Heart left ventricle (tissue), 16 donors: ENCODE measurements around the gene ZNF98. TPM values are rescaled to one million over a fixed set of nuclear protein-coding genes. Genes with fewer than 3 reads are reported as not detected.

Experiments
- ATAC-seq, 4 donors: fragments of 200-7000 bp; cut with Tn5 transposase; one replicate each; pipeline ENCODE4 v1.9.1; 2020 to 2022; ENCODE audit warnings: moderate library complexity in 4 of 4, mild to moderate bottlenecking in 3 of 4, moderate number of reproducible peaks in 1 of 4
- DNase-seq, 5 donors: peaks; one replicate each; pipeline ENCODE4 v3.0.0-alpha.2; 2020
- H3K27ac ChIP-seq, 12 donors: fragments of 200-600 bp; sonication (generic) in 4 of 12; one replicate each; pipeline versions ENCODE4 v1.5.0 to v1.8.0; 2016 to 2022; ENCODE audit warnings: mild to moderate bottlenecking in 2 of 12
- H3K27me3 ChIP-seq, 9 donors: fragments of 200-600 bp; sonication (generic) in 2 of 9; one replicate each; pipeline versions ENCODE4 v1.5.1 to v1.8.0; 2016 to 2022; ENCODE audit warnings: mild to moderate bottlenecking in 3 of 9
- H3K36me3 ChIP-seq, 9 donors: fragments of 200-600 bp; sonication (generic) in 2 of 9; one replicate each; pipeline versions ENCODE4 v1.5.0 to v1.8.0; 2018 to 2022; ENCODE audit warnings: mild to moderate bottlenecking in 2 of 9
- H3K4me1 ChIP-seq, 12 donors: fragments of 200-600 bp; sonication (generic) in 4 of 12; one replicate each; pipeline versions ENCODE4 v1.5.0 to v1.8.0; 2016 to 2022; ENCODE audit warnings: mild to moderate bottlenecking in 3 of 12
- H3K4me3 ChIP-seq, 12 donors: fragments of 200-600 bp; sonication (generic) in 4 of 12; one replicate each; pipeline versions ENCODE4 v1.5.0 to v1.8.0; 2017 to 2022; ENCODE audit warnings: mild to moderate bottlenecking in 9 of 12, moderate library complexity in 4 of 12
- H3K9me3 ChIP-seq, 12 donors: fragments of 200-600 bp; sonication (generic) in 4 of 12; one replicate each; pipeline versions ENCODE4 v1.5.0 to v1.8.0; 2016 to 2022; ENCODE audit warnings: mild to moderate bottlenecking in 1 of 12
- CTCF ChIP-seq, 12 donors: fragments of 200-600 bp; sonication (generic) in 4 of 12; IDR thresholded peaks; one replicate each; pipeline versions ENCODE4 v1.5.0 to v1.8.0; 2018 to 2022; ENCODE audit warnings: antibody characterized with exemption in 12 of 12, mild to moderate bottlenecking in 5 of 12
- POLR2A ChIP-seq, 2 donors: fragments of 450-650 bp; IDR thresholded peaks; one replicate each; pipeline ENCODE4 v1.6.1; 2017; ENCODE audit warnings: antibody characterized with exemption in 2 of 2, mild to moderate bottlenecking in 2 of 2, moderate library complexity in 2 of 2
- WGBS, 4 donors: extraction: QIAGEN DNeasy Blood & Tissue Kit in 2 of 4; methylation state at CpG; one replicate each; pipeline versions ENCODE4 v1.1.5 to v1.1.7; 2013 to 2018; 5-methylcytosine and 5-hydroxymethylcytosine counted together
- intact Hi-C, 10 donors: fragments of 100-400 bp; cut with DNase I; formaldehyde crosslinking; loops; one replicate each; pipeline versions ENCODE4 v1.11.1 to v1.14.2; 2022
- long read RNA-seq, 3 donors: library from polyadenylated mRNA; unstranded; transcript quantifications; one replicate each; pipeline ENCODE4 v2.0.0, GENCODE V29; 2020 to 2021
- polyA plus RNA-seq, 2 donors: library from polyadenylated mRNA; stranded (reverse); fragments of 200-250 nt; gene quantifications; one replicate each; pipeline ENCODE4 v1.2.3, GENCODE V29; 2013
- total RNA-seq, 9 donors: library from RNA; depleted of rRNA in 2 of 9; stranded (reverse); fragments of >200 nt in 2 of 9; fragmentation: NEBNext Ultra II Directional in 3 of 9; extraction: Animal tissue kit (Norgen Biotek cat#: 25700) in 3 of 9; gene quantifications; one replicate each; pipeline versions ENCODE4 v1.1.0 to v1.2.4, GENCODE V29; 2016 to 2023
- donor health status: ischemic (EF 13 %, LVEDD 7.1; RV severe dilation, severe dysfunction).
- donor health status: healthy with polysubstance abuse.
- donor health status: DM: no; HTN: yes; CAD: no.
- donor health status: DM: no; HTN: no; CAD: no.
- donor health status: ischemic (EF 25% LVEDD 6.9; RV normal size, moderate dysfunction).
- donor health status: ischemic (EF 25% LVEDD 5.7; RV mildly dilated, moderate dysfunction).
- donor health status: healthy.
- donor health status: DM: yes; HTN: yes; CAD: no.
- donor health status: ischemic (EF 35%, LVEDD 5.7; RV mildly dilated, moderate dysfunction).
- donor health status: nonischemic (EF 11% LVEDD 7.7; RV severe dilation, severe dysfunction).
- donor health status: DM: yes; HTN: yes; CAD: no.
- donor health status: PGD.
- donor health status: ischemic (EF 29% LVEDD 5.4; RV normal size, mild dysfunction).
- donor health status: nonischemic (EF 23%, LVEDD 6.1; RV moderate dilation, normal function).

ZNF98 gene
- total RNA-seq = 1 to 10 TPM in 5 of 9 donors, under 1 TPM in 2, not detected in 2; 0.10 to 4.7 (median 2.0) TPM
- 1 to 10 TPM in 1 of 2 donors, under 1 TPM in 1; 0.19 to 2.6 TPM for polyA plus RNA-seq
- long read RNA-seq, donor 1 = 0 reads
- long read RNA-seq, donor 2, transcript ZNF98-201 (4 exons, 2,338 nt) = major isoform, 5 of 6 reads
- long read RNA-seq, donor 2, partial matches to known transcripts = 0 of 6 reads
- long read RNA-seq, donor 2, other reads (novel, unspliced or antisense) = 1 of 6 reads
- long read RNA-seq, donor 3 = 0 reads

- ATAC-seq = peak; percentile 37 to 100 (median 72)
- peaks cover 0 to 46% (median 2%) of the 10 kb centered on the region in 12 donors for H3K9me3 ChIP-seq
- TF ChIP-seq CTCF (IDR thresholded peaks at IDR 0.05) (no peak), POLR2A (IDR thresholded peaks at IDR 0.05) (no peak)
- H3K4me1 ChIP-seq = peaks cover 0 to 3% (median 0%) of the 10 kb centered on the region in 12 donors
- peak within 1 kb of the TSS in 2 of 12 donors; percentile 17 to 30 for H3K27ac ChIP-seq
- peaks cover 0 to 10% (median 0%) of the 10 kb centered on the region in 9 donors for H3K27me3 ChIP-seq
- intact Hi-C loops = no loop called here
- H3K4me3 ChIP-seq = peak within 1 kb of the TSS in 11 of 12 donors; percentile 10 to 55 (median 50)
- H3K36me3 ChIP-seq = no peaks in the 10 kb centered on the region
- DNase-seq = peak; percentile 32 to 84 (median 64)
- WGBS, 4 donors = 1 to 4% (median 2%) methylated on average over 13 to 16 of the region's 16 CpGs
Observed at GRCh38 chr19:22422211-22422610, at the start of gene ZNF98. Gene ZNF98, minus strand, starts transcription at chr19:22422346. Its CDS starts 122 bp downstream, at chr19:22422224.

- Histone ChIP-seq H3K4me1 (no peaks in the 10 kb centered on the region), H3K9me3 (peaks cover 0 to 93% (median 32%) of the 10 kb centered on the region in 12 donors), H3K4me3 (no peak overlapping the region), H3K27me3 (no peaks in the 10 kb centered on the region), H3K36me3 (no peaks in the 10 kb centered on the region), H3K27ac (no peak overlapping the region)
- 57 to 66% (median 63%) methylated on average over 3 of the region's 3 CpGs for WGBS, 4 donors
- TF ChIP-seq POLR2A (IDR thresholded peaks at IDR 0.05) (no peak), CTCF (IDR thresholded peaks at IDR 0.05) (no peak)
- intact Hi-C loops = no loop called here
- DNase-seq (no peak), ATAC-seq (no peak)
Observed at GRCh38 chr19:22446605-22447004, 24.5 kb upstream of the ZNF98 start.

GRCh38 chr19:22438011-22438410, 15.9 kb upstream of the ZNF98 start:
- H3K27ac ChIP-seq = no peak overlapping the region
- no peak for ATAC-seq
- intact Hi-C loops = no loop called here
- H3K4me3 ChIP-seq = no peak overlapping the region
- no peaks in the 10 kb centered on the region for H3K4me1 ChIP-seq
- no peaks in the 10 kb centered on the region for H3K27me3 ChIP-seq
- TF ChIP-seq CTCF (IDR thresholded peaks at IDR 0.05) = no peak
- no peak for TF ChIP-seq POLR2A (IDR thresholded peaks at IDR 0.05)
- peaks cover 0 to 95% (median 26%) of the 10 kb centered on the region in 12 donors for H3K9me3 ChIP-seq
- H3K36me3 ChIP-seq = no peaks in the 10 kb centered on the region
- DNase-seq = no peak
- 74 to 94% (median 91%) methylated on average over 2 of the region's 2 CpGs for WGBS, 4 donors

GRCh38 chr19:22427960-22428913, 6.1 kb upstream of the ZNF98 start:
- Histone ChIP-seq H3K27ac (no peak overlapping the region), H3K27me3 (peaks cover 2 to 32% (median 12%) of the 10 kb centered on the region in 9 donors), H3K9me3 (peaks cover 0 to 25% (median 0%) of the 10 kb centered on the region in 12 donors), H3K4me1 (peaks cover 0 to 10% (median 0%) of the 10 kb centered on the region in 12 donors), H3K36me3 (no peaks in the 10 kb centered on the region), H3K4me3 (peak overlapping the region in 7 of 12 donors; percentile 16 to 42 (median 28))
- 3 to 5% (median 4%) methylated on average over 38 to 60 of the region's 60 CpGs for WGBS, 4 donors
- intact Hi-C loops = no loop called here
- DNase-seq (peak in 1 of 5 donors; percentile 32), ATAC-seq (peak in 1 of 4 donors; percentile 82)
- TF ChIP-seq POLR2A (IDR thresholded peaks at IDR 0.05) (no peak), CTCF (IDR thresholded peaks at IDR 0.05) (no peak)
